ENCODE data around the gene SMYD3.

Gene SMYD3

GRCh38 chr1:246470585-246470984 lies 36.5 kb downstream of the SMYD3 start:
- no peak for DNase-seq (ENCODE audit: low read depth in 2 of 2)

- DNase-seq (ENCODE audit: low read depth in 2 of 2): no peak
These were observed 44.1 kb downstream of the SMYD3 start for GRCh38 chr1:246462986-246463385.

GRCh38 chr1:246460406-246460805 lies 46.7 kb downstream of the SMYD3 start:
- no peak for DNase-seq (ENCODE audit: low read depth in 2 of 2)

GRCh38 chr1:246459221-246459620 lies 47.9 kb downstream of the SMYD3 start:
- DNase-seq (ENCODE audit: low read depth in 2 of 2): no peak

- DNase-seq (ENCODE audit: low read depth in 2 of 2): no peak
These were observed 51.6 kb downstream of the SMYD3 start for GRCh38 chr1:246455476-246455875.

DNA sequence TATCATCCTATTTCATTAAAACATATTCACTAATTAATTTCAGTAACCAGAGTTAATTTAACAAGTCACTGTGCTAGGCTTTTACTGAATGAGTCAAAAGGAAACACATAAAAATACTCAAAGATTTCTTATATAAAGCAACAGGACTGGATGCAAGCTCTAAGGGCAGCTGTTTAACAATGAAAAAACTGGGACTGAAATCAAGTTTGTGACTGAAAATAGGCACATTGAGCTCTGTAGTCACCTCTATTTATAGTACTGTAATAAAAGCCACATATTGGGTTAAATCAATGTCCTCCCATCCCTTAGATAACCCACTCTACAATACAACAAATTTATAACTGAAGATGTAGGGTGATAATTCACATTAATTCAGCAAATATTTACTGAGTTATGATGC lies 52.4 kb downstream of the SMYD3 start:
- no peak for DNase-seq (ENCODE audit: low read depth in 2 of 2)

- no peak for DNase-seq (ENCODE audit: low read depth in 2 of 2)
These were observed 56.3 kb downstream of the SMYD3 start for GRCh38 chr1:246450611-246451251.

DNA sequence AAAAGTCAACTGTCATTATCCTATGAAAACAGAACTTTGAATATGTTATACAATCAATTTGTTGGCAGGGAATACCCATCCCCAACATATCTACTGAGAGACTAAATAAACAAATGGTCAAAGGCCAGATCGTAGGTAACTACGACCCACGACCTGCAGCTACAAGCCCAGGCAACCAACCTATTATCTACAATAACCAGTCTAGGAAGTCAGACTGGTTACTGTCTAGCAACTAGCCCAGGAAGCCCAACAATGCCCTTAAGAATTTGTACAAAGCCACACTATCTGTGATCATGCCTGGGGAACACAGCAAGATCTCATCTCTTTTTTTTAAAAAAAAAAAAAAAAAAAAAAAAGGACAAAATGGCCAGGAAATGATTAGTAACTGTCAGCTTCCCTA lies 58.7 kb downstream of the SMYD3 start:
- no peak for DNase-seq (ENCODE audit: low read depth in 2 of 2)

DNA sequence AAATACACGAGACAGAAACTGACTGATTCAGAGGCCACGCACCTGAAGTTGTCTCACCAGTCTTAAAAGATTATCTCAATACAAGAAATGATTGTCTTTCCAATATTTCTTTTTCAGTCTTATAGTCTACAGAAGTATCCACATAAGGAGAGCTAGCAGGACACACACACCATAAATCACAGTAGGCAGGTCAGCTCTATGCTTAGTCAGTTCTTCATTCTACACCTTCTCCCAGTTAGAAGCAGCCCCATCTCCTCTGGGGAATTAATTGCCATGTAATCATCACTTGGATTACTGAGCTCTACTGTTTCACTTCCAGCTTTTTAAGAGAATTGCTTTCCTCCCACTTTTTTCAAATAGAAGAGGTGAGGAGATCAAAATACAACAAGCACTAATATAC lies 59.6 kb downstream of the SMYD3 start:
- no peak for DNase-seq (ENCODE audit: low read depth in 2 of 2)

DNA sequence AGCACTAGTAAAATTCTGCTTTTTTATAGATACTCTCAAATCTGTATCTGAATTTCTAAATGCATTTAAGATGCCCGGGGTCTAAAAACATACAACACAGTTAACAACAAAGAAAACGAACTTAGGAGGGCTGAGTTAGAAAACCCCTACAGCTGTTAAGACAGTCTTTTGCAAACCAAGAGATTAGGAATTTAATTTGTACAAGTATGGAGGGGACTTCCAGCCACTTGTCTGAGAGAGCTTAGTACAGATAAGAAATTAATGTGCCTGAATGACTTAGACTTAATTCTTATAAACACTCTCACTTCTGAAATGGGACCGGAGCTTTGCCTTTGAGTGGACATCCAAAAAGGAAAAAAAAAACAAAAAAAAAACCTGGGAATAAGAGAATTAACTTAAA lies 61.6 kb downstream of the SMYD3 start:
- no peak for DNase-seq (ENCODE audit: low read depth in 2 of 2)

DNA sequence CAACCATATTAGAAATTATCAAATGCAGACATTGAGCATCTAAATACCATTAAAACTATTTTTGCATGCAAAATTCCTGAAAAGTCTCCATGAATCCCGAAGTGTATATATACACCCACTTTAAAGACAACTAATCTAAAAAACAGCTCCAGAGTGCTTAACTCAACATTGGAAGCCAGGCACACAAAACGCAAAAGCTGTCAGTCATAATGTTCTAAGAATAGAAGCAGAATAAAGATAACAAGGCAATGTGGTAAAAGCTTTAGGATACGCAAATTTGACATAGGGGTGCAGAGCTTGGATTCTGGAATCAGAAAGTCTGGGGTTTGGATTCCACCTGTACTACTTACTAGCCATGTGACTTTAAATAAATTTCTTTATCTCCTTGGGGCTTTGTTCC lies 62.5 kb downstream of the SMYD3 start:
- no peak for DNase-seq (ENCODE audit: low read depth in 2 of 2)

- no peak for DNase-seq (ENCODE audit: low read depth in 2 of 2)
These were observed 69.1 kb downstream of the SMYD3 start for GRCh38 chr1:246437961-246438360.

- DNase-seq (ENCODE audit: low read depth in 2 of 2): no peak
These were observed 71.5 kb downstream of the SMYD3 start for GRCh38 chr1:246435421-246436041.

DNA sequence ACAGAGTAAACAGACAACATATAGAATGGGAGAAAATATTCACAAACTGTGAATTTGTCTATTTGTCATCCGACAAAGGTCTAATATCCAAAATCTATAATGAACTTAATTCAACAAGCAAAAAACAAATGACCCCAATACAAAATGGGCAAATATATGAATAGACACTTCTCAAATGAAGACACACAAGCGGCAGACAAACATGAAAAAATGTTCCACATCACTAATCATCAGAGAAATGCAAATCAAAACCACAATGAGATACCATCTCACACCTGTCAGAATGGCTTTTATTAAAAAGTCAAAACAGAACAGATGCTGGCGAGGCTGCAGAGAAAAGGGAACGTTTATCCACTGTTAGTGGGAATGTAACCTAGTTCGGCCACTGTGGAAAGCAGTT lies 72.7 kb downstream of the SMYD3 start:
- no peak for DNase-seq (ENCODE audit: low read depth in 2 of 2)

DNA sequence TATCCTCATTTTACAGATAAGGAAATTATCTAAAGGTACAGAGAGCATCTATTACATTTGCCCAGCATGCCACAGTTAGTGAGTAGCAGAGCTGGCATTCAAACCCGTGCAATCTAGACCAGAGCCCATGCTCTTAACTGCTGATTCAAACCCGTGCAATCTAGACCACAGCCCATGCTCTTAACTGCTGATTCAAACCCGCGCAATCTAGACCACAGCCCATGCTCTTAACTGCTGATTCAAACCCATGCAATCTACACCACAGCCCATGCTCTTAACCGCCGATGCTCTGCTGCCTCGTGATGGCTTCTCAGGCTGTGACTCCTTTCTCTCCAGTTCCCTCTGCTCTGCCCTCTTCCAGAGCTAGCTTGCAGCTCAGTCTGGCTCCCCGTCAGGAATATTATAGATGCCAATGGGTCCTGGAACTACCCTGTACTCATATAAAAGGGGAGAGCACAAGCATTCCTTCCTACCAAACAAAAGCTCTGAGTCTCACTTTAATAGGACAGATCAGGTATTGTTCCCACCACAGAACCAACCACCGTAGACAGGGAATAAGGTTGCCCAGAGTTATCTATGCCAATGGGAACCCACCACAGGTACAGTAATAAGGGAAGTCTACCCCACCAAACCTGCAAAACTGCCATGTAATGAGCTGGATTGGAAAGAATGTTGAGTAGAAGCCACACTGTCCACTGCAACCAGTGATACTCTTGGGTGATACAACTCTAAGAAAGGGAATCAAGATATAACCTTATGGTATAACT lies 78.4 kb downstream of the SMYD3 start:
- DNase-seq (ENCODE audit: low read depth in 2 of 2): no peak

DNA sequence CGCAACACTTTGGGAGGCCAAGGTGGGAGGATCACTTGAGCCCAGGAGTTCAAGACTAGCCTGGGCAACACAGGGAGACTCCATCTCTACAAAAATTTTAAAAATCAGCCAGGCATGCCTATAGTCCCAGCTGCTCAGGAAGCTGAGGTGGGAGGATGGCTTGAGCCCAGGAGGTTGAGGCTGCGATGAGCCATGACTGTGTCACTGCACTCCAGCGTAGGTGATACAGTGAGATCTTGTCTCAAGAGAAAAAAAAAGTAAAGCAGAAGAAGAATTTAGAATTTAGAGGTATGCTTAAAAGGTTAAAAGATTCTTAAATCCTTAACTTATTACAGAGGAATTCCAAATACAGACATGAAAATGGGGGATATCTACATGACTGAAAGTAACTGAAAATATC lies 79.5 kb downstream of the SMYD3 start:
- DNase-seq (ENCODE audit: low read depth in 2 of 2): no peak

- no peak for DNase-seq (ENCODE audit: low read depth in 2 of 2)
These were observed 81.2 kb downstream of the SMYD3 start for GRCh38 chr1:246425895-246426294.

- no peak for DNase-seq (ENCODE audit: low read depth in 2 of 2)
These were observed 81.8 kb downstream of the SMYD3 start for GRCh38 chr1:246425139-246425794.

DNA sequence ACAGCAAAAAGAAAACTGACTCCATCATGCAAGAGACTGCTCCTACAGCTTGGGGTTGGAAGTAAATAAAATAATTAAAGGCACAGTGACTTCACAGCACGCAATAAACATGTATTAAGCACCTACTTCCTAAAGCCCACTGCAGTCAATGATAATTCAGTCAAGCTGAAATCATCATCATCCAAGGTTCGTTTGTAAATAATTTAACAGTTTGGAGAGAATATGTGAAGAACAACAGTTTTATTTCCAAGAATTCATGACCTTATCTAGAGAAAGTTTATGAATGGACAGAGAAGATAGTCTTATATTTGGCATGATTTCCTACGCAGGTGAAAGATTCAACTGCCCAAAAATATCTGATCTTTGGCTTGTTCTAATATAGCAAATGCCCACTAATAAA lies 86.8 kb downstream of the SMYD3 start:
- DNase-seq (ENCODE audit: low read depth in 2 of 2): no peak

- DNase-seq (ENCODE audit: low read depth in 2 of 2): no peak
These were observed 88.3 kb downstream of the SMYD3 start for GRCh38 chr1:246418565-246419312.

GRCh38 chr1:246417813-246418564 lies 89.1 kb downstream of the SMYD3 start:
- DNase-seq (ENCODE audit: low read depth in 2 of 2): no peak

All from activated CD8-positive, alpha-beta memory T cell treated with anti-CD3 and anti-CD28 coated beads for 4 hours (primary cell).